ENCODE data around the gene CREB3L1.

CREB3L1 gene

DNA sequence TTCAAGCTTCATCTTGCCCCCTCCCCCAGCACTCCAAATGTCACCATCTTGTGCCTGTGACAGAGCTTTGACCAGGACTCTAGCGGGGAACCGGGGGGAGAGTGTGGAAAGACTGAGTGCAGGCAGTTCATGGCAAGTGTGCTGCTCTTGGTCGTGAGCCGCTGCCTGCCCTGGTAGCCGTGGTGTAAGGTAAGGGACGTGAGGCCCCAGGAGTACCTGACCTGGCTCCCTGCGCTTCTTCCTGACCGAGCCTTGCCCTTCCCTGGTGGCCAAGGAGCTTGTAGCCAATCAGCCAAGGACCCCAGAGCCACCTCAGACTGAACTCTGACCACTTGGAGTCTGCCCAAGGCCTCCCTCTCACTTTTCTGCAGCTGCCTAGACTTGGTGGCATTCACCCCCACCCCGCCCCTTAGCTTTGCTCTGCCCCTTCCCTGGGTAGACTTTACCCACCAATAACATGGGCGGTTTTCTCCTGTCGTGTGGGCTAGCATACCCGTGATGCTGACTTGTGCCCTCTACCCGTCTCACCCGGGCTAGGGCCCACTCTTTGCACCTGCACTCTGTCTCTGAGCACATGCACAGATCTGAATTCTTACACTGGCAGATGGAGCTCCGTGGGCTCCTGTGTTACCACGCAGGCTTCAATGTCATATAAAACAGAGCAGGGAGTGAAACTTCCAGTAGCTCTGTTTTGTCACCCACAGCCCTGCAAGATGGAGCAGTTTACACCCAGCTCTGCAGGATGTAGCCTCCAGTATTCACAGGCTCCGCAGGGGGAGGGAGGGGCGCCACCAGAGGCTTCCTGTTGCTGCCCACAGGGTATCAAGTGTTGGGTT is 71.3 kb downstream of the CREB3L1 start:
- DNase-seq, result peak; percentile 50

DNA sequence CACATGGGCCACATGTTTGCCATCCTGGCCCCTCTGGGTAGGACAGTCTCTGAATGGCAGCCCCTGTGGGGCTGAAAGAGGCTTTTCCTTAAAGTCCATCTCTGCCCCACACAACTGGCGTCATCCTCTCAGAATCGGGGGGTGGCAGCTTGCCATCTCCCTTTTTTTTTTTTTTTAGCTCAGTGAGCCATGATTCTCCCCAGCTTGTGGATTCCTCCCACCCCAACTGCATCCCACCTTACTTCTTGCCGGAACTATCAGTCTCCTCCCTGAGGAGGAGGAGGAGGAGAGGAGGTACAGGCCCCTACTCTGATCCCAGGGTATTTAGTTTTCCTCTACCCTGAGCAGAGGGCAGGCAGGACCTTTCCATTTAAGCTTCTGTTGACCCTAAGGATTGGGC is 73.2 kb downstream of the CREB3L1 start:
- no peak for DNase-seq

DNA sequence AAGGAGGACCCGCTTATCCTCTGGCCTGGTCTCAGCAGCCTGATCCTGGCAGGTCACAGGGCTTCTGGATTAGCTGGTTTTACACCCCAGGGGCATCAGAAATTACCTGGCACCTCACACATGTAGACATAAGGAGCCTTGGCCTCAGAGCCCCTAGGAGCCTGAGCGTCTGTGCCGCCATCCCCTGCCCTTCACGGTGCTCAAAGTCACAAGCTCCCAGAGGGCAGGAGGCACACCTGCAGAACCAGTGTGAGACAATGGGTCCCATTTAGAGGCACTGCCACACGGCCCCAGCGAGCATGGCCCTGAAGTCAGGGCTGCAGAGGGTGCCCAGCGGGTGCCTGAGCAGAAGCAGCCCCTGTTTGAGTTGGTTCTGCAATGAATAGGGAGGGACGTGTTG is 73.7 kb downstream of the CREB3L1 start:
- no peak for DNase-seq

DNA sequence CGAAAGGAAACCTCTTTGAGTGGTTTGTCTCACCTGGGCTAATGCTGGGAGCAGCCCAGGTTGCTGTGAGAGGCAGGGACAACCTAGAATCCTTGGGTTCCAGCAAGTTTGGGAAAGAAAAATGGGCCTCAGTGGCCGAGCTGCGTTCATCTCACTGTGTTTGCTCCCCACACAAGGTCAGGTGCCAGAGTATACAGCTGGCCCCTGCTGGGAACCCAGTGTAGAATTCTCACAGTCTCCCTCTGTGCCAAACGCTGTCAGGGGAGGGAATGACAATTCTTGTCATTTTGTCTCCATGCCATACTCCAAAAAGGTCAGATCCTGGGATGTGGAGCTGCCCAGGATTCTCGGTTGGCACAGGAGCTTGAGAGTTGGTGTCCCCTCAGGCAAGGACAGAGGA is 74.1 kb downstream of the CREB3L1 start:
- DNase-seq, result no peak

DNA sequence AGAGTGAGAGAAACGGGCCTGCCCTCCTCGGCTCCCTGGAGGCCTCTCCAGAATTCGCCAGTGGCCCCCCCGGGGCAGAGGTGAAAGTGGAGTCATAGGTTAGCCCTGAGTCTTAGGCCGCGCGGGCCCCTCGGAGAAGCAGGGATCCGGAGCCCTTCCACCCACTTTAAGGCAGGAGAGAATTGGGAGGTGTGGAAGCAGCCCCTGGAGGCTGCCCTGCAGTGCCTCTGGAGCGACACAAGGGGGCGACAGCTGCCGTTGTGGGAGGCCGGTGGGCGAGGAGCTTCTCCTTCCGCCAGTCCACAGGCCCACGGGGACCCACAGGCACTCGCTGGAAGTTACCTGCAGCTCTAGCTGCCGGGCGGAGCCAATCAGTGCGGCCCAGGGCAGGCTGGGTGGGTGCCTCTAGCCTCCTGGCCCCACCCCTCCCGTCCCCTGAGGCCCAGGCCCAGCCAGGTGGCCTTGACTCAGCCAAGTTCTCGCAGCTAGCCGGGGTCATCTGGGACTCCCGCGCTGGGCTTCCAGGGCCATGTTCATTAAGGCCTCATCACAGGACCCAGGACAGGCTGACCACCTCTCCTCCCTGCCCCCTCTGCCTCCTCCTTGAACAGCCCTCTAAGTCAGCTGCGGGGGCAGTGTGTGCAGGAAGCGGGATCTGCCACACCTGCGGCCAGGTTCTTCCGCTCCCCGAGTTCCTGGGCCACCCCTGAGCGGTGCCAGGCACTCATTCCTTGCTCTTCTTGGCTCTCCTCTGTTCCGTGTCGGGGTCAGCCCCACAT is 74.8 kb downstream of the CREB3L1 start:
- DNase-seq, result peak; percentile 71

DNA sequence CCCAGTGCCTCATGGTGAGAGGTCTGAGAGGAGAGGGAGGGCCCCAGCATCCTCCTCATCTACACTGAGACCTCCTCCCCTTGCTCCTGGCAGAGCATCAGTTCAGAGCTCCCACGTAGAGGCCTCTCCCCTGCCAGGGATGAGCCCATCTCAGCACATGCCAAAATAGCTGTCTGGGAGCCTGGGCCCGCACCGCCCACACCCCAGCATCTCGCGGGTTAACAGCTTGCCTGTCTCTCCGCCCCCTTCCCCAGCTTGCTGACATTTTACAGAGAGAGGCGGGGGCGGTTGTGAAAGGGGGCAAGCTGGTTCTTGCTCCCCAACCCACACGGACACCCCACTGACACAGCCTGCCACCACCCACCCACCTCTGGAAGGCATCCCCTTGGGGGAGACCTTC is 76.2 kb downstream of the CREB3L1 start:
- peak; percentile 54 for DNase-seq

DNA sequence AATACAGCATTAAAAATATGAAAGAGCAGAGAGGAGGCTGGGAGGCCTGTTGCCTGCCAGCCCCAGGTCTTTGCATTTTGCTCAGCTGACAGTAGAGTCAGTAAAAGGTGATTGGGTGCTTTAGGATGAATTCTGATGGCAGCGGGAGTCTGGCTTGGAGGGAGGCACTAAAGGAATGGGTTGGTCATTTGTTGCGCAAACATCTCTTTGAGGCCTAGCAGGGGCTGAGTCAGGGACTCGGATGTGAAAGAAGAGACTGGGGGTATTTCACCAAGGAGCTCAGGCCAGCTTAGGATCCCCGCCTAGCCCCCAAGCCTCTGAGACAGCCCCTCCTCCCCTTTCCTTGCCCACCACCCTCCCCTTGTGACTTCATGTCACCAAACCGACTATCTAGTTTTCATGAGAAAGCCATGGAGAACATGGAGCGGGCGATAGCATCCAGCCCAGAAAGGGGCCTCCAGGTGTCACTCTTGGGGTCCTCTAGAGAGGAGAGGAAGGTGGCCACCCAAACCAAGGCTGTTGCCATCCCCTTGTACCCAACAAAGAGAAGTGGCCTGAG is 79.5 kb downstream of the CREB3L1 start:
- DNase-seq, result no peak

DNA sequence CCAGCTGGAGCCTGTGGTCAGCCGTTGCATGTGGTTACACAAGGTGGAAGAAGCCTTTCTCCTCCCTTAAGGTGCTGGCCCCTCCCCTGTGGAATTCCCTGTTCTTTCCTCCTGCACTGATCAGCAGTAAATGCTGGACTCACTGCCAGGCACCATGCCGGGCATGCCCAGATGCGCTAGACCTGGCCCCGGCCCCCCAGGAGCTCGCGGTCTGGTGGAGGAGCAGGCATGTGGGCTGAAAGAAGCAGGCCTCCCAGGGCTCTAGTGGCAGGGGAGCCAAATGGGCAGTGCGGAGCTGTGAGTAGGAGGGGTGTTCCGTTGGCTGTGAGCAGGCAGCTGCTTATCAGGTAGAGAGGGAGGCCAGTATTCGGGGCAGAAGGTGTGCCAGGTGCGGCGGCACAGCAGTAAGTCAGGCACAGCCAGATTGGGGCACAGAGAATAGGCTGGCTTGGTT is 80.0 kb downstream of the CREB3L1 start:
- no peak for DNase-seq

DNA sequence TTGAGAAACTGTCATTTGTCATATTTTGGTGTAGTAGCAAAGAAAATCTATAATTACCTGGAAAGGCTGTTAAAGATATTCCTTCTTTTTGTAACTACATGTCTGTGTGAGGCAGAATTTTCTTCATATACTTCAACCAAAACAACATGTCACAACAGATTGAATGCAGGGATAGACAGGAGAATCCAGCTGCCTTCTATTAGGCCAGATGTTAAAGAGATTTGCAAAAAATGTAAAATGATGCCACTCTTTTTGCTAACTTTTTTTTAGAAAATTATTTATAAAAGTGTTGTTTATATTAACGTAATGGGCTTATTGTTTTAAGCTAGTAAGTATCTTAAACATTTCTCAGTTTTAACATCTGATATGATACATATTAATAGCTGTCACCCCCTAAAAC is 82.5 kb downstream of the CREB3L1 start:
- no peak for DNase-seq

DNA sequence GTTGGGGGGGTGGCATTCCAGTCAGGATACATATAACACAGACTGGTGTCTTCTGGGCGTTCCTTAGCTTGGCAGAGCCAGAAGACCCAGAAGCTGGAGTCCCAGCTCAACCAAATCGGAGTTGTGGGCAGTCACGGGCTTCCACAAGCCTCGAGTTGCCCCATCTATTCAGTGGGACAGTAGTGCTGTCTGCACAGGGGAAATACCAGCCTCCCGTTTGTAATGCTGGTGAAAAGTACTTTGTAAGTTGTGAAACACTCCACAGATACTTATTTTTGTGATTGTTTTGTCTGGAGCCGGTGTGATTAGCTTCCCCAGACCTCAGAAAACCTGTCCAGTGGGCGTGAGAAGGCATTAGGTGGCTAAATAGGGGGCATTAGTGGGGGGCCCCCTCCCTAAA is 83.4 kb downstream of the CREB3L1 start:
- DNase-seq, result no peak

DNA sequence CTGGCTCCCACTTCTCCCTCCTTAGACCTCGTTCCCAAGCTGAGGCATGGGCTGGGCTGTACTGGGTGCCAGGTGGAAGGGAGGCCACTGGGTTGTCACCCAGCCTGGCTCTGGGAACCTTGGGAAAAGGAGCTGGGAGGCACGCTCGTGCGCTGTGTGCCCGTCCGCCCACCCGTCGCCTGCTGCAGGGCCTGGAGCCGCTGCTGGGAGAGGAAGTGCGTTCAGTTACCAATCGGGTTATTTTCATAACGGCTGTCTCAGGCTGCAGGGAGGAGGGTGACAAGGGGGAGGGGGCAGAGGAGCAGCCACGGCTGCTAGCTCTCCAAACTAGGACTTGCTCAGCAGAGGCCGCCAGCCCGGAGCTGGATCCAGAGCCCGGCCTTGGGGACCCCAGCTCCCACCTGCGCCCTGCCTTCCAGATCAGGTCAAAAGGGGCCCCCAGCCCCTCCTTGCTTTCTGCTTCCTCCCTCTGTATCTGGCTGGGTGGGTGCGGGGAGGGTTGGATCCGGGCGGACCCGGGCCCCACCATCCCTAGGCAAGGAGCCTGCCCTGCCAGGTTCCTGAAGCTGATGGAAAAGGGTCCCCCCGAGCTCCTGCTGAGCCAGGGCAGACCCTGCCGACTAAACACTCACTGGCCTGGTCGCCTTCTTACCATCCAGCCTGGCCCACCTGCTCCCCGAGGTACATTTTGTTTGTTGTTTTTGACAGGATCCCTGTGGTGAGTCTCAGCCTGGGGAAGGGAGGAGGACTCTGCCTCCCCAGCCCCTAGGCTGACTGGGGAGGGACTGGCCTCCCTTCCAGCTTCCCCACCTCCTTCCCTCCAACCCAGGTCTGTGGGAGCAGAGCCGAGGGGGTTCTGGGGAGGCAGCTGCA is 84.1 kb downstream of the CREB3L1 start:
- DNase-seq, result peak; percentile 57

DNA sequence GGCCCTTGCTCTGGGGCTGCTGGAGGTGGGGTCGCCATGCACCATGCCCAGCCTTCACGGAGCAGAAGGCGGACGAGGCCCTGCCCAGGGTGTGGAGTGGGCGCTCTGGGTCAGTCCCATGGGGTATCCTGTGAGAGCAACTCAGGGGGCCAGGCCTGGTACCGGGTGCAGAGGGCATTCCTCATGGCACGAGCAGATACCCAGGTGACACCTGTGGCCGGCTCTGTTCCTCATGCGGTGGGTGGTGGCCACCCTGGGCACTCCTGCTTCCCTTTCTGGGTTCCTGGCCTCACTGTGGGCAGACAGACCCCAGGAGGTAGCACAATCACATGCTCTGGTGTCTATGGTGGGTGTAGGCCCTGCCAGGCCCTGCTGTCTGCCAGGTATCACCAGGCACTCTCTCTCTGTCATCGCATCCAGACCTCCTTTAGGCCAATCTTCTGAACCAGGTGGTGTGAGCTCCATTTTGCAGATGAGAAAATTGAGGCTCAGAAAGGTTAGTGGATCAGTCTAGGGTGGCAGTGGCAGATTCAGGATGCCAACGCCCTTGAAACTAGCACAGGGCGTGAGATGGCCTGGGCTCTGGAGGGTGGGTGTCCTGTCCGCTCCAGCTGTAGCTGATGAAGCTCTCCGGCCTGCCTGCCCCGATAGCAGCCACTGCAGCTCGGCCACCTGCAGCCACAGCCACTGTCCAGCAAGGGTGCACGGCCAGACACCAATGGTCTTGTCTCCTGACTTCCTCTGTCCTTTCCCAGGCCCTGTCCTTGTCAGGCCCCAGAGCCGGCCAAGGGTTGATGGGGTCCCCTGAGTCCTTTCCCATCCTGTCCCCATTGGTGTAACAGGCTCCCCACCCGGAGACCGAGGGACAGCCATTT is 84.9 kb downstream of the CREB3L1 start:
- no peak for DNase-seq

DNA sequence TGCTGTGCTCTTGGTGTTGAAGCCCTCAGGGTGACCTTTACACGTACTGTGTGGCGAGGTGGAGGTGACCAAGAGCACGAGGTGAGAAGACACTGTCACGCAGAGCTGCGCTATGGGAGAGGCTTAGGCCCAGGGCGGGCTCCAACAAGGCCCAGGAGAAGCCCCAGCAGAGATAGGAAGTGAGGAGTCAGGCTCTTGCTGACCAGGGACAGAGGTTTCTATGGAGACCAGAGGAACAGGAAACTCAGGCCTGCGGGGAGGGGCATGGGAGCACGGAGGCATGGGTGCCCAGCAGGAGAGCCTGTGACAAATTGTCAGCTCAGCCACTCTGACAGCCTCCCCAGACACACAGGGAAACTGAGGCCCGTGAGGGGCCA is 85.6 kb downstream of the CREB3L1 start:
- DNase-seq, result no peak

DNA sequence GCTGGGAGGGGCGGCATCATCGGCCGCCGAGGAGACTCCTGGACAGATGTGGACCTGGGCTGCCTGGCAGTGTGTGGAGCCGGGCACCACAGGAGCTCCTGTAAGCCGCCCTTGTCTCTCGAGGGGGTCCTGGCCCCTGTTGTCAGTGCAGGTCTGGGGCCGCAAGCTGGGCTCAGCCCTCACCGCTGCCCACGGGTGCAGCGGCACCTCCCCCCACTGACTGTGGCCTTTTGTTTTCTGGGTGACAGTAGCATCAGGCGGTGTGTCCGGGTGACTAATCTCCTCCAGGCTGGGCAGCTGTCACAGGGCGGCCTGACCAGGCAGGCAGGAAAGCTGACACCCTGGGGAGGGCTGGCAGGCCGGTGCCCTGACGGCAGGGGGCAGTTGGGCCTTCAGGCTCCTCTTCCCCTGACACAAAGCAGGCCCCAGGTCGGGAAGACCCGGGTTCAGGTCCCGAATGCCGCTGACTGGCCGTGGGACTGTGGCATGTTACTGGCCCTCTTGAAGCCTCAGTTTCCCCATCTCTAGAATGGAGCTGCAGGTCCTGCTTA is 86.1 kb downstream of the CREB3L1 start:
- no peak for DNase-seq

DNA sequence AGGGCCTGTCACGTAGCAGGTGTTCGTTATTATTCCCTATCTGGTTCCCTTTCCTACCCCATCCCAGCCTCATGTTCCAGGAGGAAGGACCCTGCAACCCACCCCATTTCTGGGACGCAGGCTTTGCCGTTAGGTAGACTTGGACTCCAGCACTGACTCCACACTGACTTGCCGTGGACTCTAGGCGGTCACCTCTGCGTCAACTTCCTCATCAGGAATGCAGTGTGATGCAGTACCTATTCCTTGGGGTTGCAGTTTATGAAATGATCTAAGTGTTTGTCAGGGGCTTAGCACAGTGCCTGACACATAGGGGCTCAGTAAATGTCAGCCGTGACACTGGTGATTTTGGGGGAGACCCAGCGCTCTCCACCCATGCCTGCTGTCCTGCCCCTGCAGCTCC is 86.6 kb downstream of the CREB3L1 start:
- no peak for DNase-seq

DNA sequence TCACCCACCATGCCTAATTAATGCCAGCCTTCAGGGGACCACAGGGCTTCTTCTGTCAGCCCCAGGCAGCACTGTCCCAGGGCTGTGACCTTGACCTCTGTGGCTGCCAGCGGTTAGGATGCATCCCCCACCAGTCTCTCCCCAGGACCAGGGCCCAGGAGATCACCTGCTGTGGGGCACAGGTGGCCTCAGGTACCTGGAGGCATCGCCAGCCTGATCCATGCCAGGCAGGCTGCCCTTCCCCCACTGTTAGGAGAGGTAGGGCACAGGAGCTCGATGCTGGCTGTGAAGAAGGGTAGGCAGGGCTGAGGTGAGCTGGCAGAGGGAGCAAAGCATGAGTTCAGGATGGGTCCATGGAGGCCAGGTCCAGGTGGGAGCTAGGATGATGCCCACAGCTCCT is 87.3 kb downstream of the CREB3L1 start:
- DNase-seq, result no peak

DNA sequence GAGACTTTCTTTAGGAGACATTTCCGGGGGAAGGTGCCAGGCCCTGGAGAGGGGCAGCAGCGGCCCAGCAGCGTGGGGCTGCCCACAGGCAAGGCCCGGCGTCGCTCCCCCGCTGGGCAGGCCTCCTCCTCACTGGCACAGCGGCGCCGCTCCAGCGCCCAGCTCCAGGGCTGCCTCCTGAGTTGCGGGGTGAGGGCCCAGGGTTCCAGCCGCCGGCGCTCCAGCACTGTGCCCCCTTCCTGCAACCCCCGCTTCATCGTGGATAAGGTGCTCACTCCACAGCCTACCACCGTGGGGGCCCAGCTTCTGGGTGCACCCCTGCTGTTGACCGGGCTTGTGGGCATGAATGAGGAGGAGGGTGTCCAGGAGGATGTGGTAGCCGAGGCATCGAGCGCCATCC is 88.8 kb downstream of the CREB3L1 start:
- DNase-seq, result no peak

DNA sequence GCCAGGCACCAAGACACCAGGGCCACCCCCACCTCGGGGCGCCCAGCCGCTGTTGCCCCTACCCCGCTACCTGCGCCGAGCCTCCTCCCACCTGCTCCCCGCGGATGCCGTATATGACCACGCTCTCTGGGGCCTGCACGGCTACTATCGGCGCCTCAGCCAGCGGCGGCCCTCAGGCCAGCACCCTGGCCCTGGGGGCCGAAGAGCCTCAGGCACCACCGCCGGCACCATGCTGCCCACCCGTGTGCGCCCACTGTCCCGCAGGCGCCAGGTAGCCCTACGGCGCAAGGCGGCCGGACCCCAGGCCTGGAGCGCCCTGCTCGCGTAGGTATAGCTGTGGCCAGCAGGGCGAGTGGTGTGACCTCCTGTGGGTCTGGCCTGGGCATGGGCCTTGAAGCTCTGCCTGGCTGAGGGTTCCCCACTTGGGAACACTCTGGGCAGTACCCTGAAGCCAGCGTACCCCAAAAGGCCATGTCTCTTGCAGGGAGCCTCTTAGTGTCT is 89.2 kb downstream of the CREB3L1 start:
- no peak for DNase-seq

DNA sequence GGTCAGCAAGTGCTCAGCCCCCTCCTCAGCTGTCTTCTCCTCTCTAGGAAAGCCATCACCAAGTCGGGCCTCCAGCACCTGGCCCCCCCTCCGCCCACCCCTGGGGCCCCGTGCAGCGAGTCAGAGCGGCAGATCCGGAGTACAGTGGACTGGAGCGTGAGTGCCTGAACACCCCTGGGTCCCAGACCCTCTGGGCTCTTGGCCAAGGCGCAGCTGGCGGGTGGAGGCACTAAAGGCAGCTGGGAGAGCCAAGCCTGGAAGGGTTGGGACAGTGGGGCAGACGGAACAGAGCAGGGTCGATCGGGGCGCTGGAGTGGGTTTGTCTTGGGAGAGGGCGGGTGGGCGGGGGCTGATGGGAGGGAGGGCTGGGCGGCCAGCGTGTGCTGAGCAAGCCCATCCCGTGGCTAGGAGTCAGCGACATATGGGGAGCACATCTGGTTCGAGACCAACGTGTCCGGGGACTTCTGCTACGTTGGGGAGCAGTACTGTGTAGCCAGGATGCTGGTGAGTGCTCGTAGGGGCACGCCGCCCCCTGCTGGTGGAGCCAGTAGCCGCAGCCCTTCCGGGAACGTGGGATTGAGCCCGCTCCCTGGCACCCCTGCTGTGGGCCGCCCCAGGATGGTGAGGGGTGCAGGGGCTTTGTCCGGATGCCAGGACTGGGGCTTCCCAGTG is 89.9 kb downstream of the CREB3L1 start:
- DNase-seq, result peak; percentile 75

DNA sequence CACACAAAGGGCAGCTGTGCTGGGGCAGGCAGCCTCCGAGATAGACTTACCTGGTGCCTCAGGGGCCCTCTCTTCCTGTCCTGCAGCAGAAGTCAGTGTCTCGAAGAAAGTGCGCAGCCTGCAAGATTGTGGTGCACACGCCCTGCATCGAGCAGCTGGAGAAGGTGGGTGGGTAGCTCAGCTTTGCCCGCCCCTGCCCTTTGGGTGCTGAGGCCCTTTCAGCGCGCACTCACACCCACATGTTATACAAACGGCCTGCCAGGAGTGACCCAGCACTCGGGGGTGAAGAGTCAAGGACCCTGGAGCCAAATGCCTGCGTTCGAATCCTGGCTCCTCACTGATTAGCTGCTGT is 90.4 kb downstream of the CREB3L1 start:
- DNase-seq, result no peak
